ENCODE results near the gene RPIA. TPM values are rescaled to one million over a fixed set of nuclear protein-coding genes. Genes with fewer than 3 reads are reported as not detected.
A peak's percentile ranks its signal among the peaks of the same experiment; 100 is the strongest.
"Not testable (repeated sequence)": the region's sequence is repeated elsewhere in the genome, so short reads cannot be mapped to it uniquely, and the experiment has no call there.

The RPIA gene
- polyA plus RNA-seq, 3 donors: 12.4 to 23.1 (median 17.9) TPM

GRCh38 chr2:88764850-88765153 lies 73.3 kb downstream of the RPIA start:
- H2AFZ ChIP-seq (ENCODE audit: insufficient read depth, low read depth, low read length, poor library complexity, severe bottlenecking): no peak overlapping the region
- H3K4me1 Mint-ChIP-seq: peaks cover 3% of the 10 kb centered on the region
- peaks cover 21 to 29% (median 25%) of the 10 kb centered on the region in 3 donors for H3K27me3 Mint-ChIP-seq (ENCODE audit: low read depth in 3 of 3)
- H3K36me3 ChIP-seq (replicated peaks in 1 of 2; ENCODE audit: control insufficient read depth in 1 of 2, insufficient read depth in 2 of 2, low read length in 2 of 2): no peaks in the 10 kb centered on the region
- H3K36me3 Mint-ChIP-seq: no peaks in the 10 kb centered on the region
- peaks cover 4 to 11% of the 10 kb centered on the region in 2 donors for H3K4me1 ChIP-seq (ENCODE audit: control insufficient read depth in 1 of 2, insufficient read depth in 2 of 2, low read length in 2 of 2)
- H3K27me3 ChIP-seq (ENCODE audit: control insufficient read depth in 2 of 2, insufficient read depth in 2 of 2, low read length in 2 of 2): peaks cover 5 to 23% of the 10 kb centered on the region in 2 donors
- TF ChIP-seq CTCF (IDR thresholded peaks at IDR 0.05): no peak
- intact Hi-C loops (cut with micrococcal nuclease): no loop called here
- H3K9ac ChIP-seq (ENCODE audit: insufficient read depth, low read length, poor library complexity, severe bottlenecking): no peak overlapping the region
- no peaks in the 10 kb centered on the region for H3K79me2 ChIP-seq (ENCODE audit: insufficient read depth, low read length)
- no peaks in the 10 kb centered on the region for H4K20me1 ChIP-seq (ENCODE audit: insufficient read depth, low read length)
- H3K9me3 Mint-ChIP-seq: peaks cover 0 to 17% (median 5%) of the 10 kb centered on the region in 7 donors
- no peak for DNase-seq
- H3K4me3 ChIP-seq (replicated peaks in 1 of 3; ENCODE audit: low read depth in 2 of 3, low read length in 3 of 3): no peak overlapping the region
- H3K27ac ChIP-seq (ENCODE audit: low read depth in 1 of 2, low read length in 2 of 2): no peak overlapping the region
- WGBS (ENCODE audit: insufficient coverage): 27% methylated on average over 20 of the region's 22 CpGs
- H3K4me2 ChIP-seq (replicated peaks; ENCODE audit: extremely low read depth, low read length, poor library complexity, severe bottlenecking): peak overlapping the region; percentile 13
- H3K27ac Mint-ChIP-seq: no peak overlapping the region
- peak overlapping the region in 1 of 2 donors; percentile 88 for H3K4me3 Mint-ChIP-seq
- H3K9me3 ChIP-seq (replicated peaks in 1 of 2; ENCODE audit: control insufficient read depth in 1 of 2, insufficient read depth in 1 of 2, low read length in 2 of 2): peaks cover 4 to 13% of the 10 kb centered on the region in 2 donors

- Histone ChIP-seq H4K20me1 (ENCODE audit: insufficient read depth, low read length) (no peaks in the 10 kb centered on the region), H2AFZ (ENCODE audit: insufficient read depth, low read depth, low read length, poor library complexity, severe bottlenecking) (no peak overlapping the region), H3K36me3 (replicated peaks in 1 of 2; ENCODE audit: control insufficient read depth in 1 of 2, insufficient read depth in 2 of 2, low read length in 2 of 2) (no peaks in the 10 kb centered on the region), H3K4me1 (ENCODE audit: control insufficient read depth in 1 of 2, insufficient read depth in 2 of 2, low read length in 2 of 2) (peaks cover 4 to 11% of the 10 kb centered on the region in 2 donors), H3K4me3 (replicated peaks in 1 of 3; ENCODE audit: low read depth in 2 of 3, low read length in 3 of 3) (no peak overlapping the region), H3K9ac (ENCODE audit: insufficient read depth, low read length, poor library complexity, severe bottlenecking) (no peak overlapping the region), H3K79me2 (ENCODE audit: insufficient read depth, low read length) (no peaks in the 10 kb centered on the region), H3K9me3 (replicated peaks in 1 of 2; ENCODE audit: control insufficient read depth in 1 of 2, insufficient read depth in 1 of 2, low read length in 2 of 2) (peaks cover 4 to 13% of the 10 kb centered on the region in 2 donors), H3K4me2 (replicated peaks; ENCODE audit: extremely low read depth, low read length, poor library complexity, severe bottlenecking) (peak overlapping the region; percentile 13), H3K27me3 (ENCODE audit: control insufficient read depth in 2 of 2, insufficient read depth in 2 of 2, low read length in 2 of 2) (peaks cover 7 to 23% of the 10 kb centered on the region in 2 donors), H3K27ac (ENCODE audit: low read depth in 1 of 2, low read length in 2 of 2) (no peak overlapping the region)
- H3K36me3 Mint-ChIP-seq: no peaks in the 10 kb centered on the region
- peak overlapping the region; percentile 51 to 88 for H3K4me3 Mint-ChIP-seq
- no peak for TF ChIP-seq CTCF (IDR thresholded peaks at IDR 0.05)
- H3K27me3 Mint-ChIP-seq (ENCODE audit: low read depth in 3 of 3): peaks cover 21 to 30% (median 25%) of the 10 kb centered on the region in 3 donors
- H3K9me3 Mint-ChIP-seq: peaks cover 0 to 13% (median 5%) of the 10 kb centered on the region in 7 donors
- 1% methylated on average over 75 of the region's 75 CpGs for WGBS (ENCODE audit: insufficient coverage)
- DNase-seq: no peak
- H3K27ac Mint-ChIP-seq: no peak overlapping the region
- H3K4me1 Mint-ChIP-seq: peaks cover 3% of the 10 kb centered on the region
- intact Hi-C loops (cut with micrococcal nuclease): no loop called here
These were observed 73.8 kb downstream of the RPIA start for GRCh38 chr2:88765154-88765888.

GRCh38 chr2:88765889-88766481 lies 74.5 kb downstream of the RPIA start:
- H3K27me3 ChIP-seq (ENCODE audit: control insufficient read depth in 2 of 2, insufficient read depth in 2 of 2, low read length in 2 of 2): peaks cover 7 to 23% of the 10 kb centered on the region in 2 donors
- H3K4me1 Mint-ChIP-seq; H3K79me2 ChIP-seq (ENCODE audit: insufficient read depth, low read length); H3K36me3 ChIP-seq (replicated peaks in 1 of 2; ENCODE audit: control insufficient read depth in 1 of 2, insufficient read depth in 2 of 2, low read length in 2 of 2); DNase-seq; H3K4me3 ChIP-seq (replicated peaks in 1 of 3; ENCODE audit: low read depth in 2 of 3, low read length in 3 of 3); H3K36me3 Mint-ChIP-seq; intact Hi-C loops (cut with micrococcal nuclease); H3K27ac ChIP-seq (ENCODE audit: low read depth in 1 of 2, low read length in 2 of 2); H2AFZ ChIP-seq (ENCODE audit: insufficient read depth, low read depth, low read length, poor library complexity, severe bottlenecking); H4K20me1 ChIP-seq (ENCODE audit: insufficient read depth, low read length); H3K27ac Mint-ChIP-seq; H3K9ac ChIP-seq (ENCODE audit: insufficient read depth, low read length, poor library complexity, severe bottlenecking): not testable (repeated sequence)
- 9% methylated on average over 8 of the region's 24 CpGs for WGBS (ENCODE audit: insufficient coverage)
- peak overlapping the region; percentile 13 for H3K4me2 ChIP-seq (replicated peaks; ENCODE audit: extremely low read depth, low read length, poor library complexity, severe bottlenecking)
- peaks cover 0 to 13% (median 5%) of the 10 kb centered on the region in 7 donors for H3K9me3 Mint-ChIP-seq
- peak overlapping the region; percentile 51 to 88 for H3K4me3 Mint-ChIP-seq
- peaks cover 4 to 13% of the 10 kb centered on the region in 2 donors for H3K9me3 ChIP-seq (replicated peaks in 1 of 2; ENCODE audit: control insufficient read depth in 1 of 2, insufficient read depth in 1 of 2, low read length in 2 of 2)
- H3K4me1 ChIP-seq (ENCODE audit: control insufficient read depth in 1 of 2, insufficient read depth in 2 of 2, low read length in 2 of 2): peaks cover 4 to 11% of the 10 kb centered on the region in 2 donors
- H3K27me3 Mint-ChIP-seq (ENCODE audit: low read depth in 3 of 3): peaks cover 21 to 30% (median 25%) of the 10 kb centered on the region in 3 donors
